Activated B cell treated with CpG ODN at 0.5 μM for 24 hours (primary cell): ENCODE measurements around the gene TRMU. TPM values are rescaled to one million over a fixed set of nuclear protein-coding genes. Genes with fewer than 3 reads are reported as not detected.
"Not testable (repeated sequence)": the region's sequence is repeated elsewhere in the genome, so short reads cannot be mapped to it uniquely, and the experiment has no call there.

Source experiments
- ATAC-seq: fragments of 200-7000 bp; cut with Tn5 transposase; one replicate; pipeline ENCODE4 v1.10.0; 2021; ENCODE audit warnings: low read depth, mild to moderate bottlenecking, moderate library complexity
- CTCF ChIA-PET: fragments of 350-600 bp; sonication (Branson Sonifier 250); formaldehyde crosslinking; loops from one replicate; lab custom pipeline; 2021; ENCODE audit warnings: antibody characterized with exemption; lab: Charles Lee
- POLR2A ChIA-PET: fragments of 350-600 bp; sonication (Branson Sonifier 250); formaldehyde crosslinking; loops from one replicate; lab custom pipeline; 2021; ENCODE audit warnings: antibody characterized with exemption; lab: Charles Lee
- DNase-seq: peaks from one replicate; pipeline ENCODE4 v3.0.0; 2022
- H3K27ac Mint-ChIP-seq: one replicate; pipeline ENCODE4 v1.8.0; 2020; ENCODE audit warnings: mixed read lengths
- H3K27me3 Mint-ChIP-seq: one replicate; pipeline ENCODE4 v1.8.0; 2021; ENCODE audit warnings: mixed read lengths
- H3K36me3 Mint-ChIP-seq: one replicate; pipeline ENCODE4 v1.8.0; 2021; ENCODE audit warnings: low read depth, mixed read lengths
- H3K4me1 Mint-ChIP-seq: one replicate; pipeline ENCODE4 v1.8.0; 2021; ENCODE audit warnings: mixed read lengths
- H3K4me3 Mint-ChIP-seq: one replicate; pipeline ENCODE4 v1.8.0; 2020; ENCODE audit warnings: mild to moderate bottlenecking, mixed read lengths
- H3K9me3 Mint-ChIP-seq: one replicate; pipeline ENCODE4 v1.8.0; 2020; ENCODE audit warnings: mixed read lengths
- intact Hi-C: fragments of 100-400 bp; cut with micrococcal nuclease; formaldehyde crosslinking; loops from one replicate; pipeline ENCODE4 v1.15.1; 2024
- total RNA-seq: library from RNA; stranded (reverse); gene quantifications from 2 replicates; pipeline ENCODE4 v1.2.3, GENCODE V29; 2022
- TF ChIP-seq, protein P1 (sequence below): fragments of 200-600 bp; IDR thresholded peaks from one replicate; pipeline ENCODE4 v1.8.0; 2022; ENCODE audit warnings: antibody characterized with exemption, mild to moderate bottlenecking

The TRMU gene
- total RNA-seq, 1 donor from 2014 or later = 60.0 TPM

DNA sequence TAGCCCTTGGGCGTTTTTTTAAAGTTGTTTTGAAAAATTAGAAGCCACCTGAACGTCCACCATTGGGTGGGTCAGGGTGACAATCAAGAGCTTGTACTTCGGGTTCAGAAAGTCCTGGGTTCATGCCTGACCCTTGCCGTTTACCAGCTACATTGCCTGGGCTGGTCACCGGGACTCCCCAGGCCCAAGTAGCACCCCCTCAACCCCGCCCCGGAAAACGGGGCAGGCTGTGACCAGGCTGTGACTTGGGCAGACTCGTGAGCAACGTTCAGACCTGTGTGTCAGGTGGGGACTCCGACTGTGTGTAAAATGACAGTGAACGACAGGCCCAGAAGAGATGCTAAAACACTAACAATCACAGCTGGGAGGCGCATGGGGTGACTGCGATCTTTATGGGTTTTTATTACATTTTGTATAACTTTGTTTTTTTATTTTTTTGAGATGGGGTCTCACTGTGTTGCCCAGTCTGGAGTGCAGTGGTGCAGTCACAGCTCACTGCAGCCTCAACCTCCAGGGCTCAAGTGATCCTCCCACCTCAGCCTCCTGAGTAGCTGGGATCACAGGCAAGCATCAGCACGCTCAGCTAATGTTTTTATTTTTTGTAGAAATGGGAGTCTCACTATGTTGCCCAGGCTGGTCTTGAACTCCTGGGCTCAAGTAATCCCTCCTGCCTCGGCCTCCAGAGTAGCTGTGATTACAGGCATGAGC, 56.8 kb downstream of the TRMU start:
- Mint-ChIP-seq H3K4me1 (no peaks in the 10 kb centered on the region), H3K27me3 (no peaks in the 10 kb centered on the region), H3K9me3 (no peaks in the 10 kb centered on the region), H3K36me3 (peaks cover 32% of the 10 kb centered on the region), H3K4me3 (no peak overlapping the region), H3K27ac (no peak overlapping the region)
- POLR2A ChIA-PET = no interaction called here
- intact Hi-C loops = no loop called here
- CTCF ChIA-PET = interaction anchor here (1.1 kb wide), 1 partner anchor 25 kb away, joined by 3 read pairs; no protein-coding TSS in a partner anchor
- DNase-seq = no peak
- ATAC-seq = no peak
- TF ChIP-seq, protein P1, sequence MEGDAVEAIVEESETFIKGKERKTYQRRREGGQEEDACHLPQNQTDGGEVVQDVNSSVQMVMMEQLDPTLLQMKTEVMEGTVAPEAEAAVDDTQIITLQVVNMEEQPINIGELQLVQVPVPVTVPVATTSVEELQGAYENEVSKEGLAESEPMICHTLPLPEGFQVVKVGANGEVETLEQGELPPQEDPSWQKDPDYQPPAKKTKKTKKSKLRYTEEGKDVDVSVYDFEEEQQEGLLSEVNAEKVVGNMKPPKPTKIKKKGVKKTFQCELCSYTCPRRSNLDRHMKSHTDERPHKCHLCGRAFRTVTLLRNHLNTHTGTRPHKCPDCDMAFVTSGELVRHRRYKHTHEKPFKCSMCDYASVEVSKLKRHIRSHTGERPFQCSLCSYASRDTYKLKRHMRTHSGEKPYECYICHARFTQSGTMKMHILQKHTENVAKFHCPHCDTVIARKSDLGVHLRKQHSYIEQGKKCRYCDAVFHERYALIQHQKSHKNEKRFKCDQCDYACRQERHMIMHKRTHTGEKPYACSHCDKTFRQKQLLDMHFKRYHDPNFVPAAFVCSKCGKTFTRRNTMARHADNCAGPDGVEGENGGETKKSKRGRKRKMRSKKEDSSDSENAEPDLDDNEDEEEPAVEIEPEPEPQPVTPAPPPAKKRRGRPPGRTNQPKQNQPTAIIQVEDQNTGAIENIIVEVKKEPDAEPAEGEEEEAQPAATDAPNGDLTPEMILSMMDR = no peak

DNA sequence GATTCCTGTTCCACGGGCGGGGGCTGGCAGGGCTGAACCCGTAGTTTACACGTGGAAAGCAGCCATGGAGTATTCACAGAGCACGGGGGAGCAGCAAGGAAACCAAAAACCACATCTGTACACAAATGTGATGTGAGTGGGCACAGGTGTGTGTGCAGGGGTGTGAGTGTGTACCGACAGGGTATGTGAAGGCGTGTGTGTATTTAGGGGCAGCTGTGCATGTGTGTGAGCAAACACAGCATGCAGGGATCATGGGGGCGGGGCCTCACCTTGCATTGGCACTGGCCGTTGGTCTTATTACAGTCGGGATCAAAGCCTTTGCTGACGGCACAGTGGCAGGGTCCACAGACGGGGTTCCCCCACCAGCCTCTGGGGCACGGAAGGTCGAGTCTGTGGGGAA, 58.4 kb downstream of the TRMU start:
- intact Hi-C loops = no loop called here
- TF ChIP-seq, protein P1 = no peak
- no peaks in the 10 kb centered on the region for H3K4me1 Mint-ChIP-seq
- ChIA-PET CTCF (no interaction called here), POLR2A (no interaction called here)
- H3K27me3 Mint-ChIP-seq = no peaks in the 10 kb centered on the region
- H3K36me3 Mint-ChIP-seq = peaks cover 39% of the 10 kb centered on the region
- H3K27ac Mint-ChIP-seq = no peak overlapping the region
- ATAC-seq = no peak
- no peak for DNase-seq
- H3K9me3 Mint-ChIP-seq = no peaks in the 10 kb centered on the region
- H3K4me3 Mint-ChIP-seq = no peak overlapping the region

DNA sequence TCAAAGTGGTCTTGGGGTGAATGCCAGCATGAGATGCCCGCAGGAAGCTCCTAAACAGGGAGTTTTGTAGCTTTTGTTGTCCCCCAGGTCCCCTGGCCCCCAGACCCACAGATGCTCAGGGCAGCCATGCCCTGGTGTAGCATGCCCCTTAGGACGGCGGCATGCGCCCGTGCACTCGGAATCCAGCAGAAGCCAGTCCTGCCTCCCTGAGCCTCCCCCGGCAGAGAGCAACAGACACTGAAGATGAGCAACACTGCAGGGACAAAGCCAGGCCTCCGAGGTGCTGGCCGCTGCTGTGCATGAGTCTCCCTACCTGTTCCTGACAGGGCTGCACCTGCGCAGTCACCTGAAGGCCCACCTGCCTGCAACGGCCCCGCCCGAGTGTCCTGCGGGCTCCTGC, 59.1 kb downstream of the TRMU start:
- Mint-ChIP-seq H3K27me3 (no peaks in the 10 kb centered on the region), H3K4me1 (no peaks in the 10 kb centered on the region), H3K9me3 (no peaks in the 10 kb centered on the region), H3K4me3 (no peak overlapping the region), H3K27ac (no peak overlapping the region), H3K36me3 (peaks cover 45% of the 10 kb centered on the region)
- ChIA-PET CTCF (no interaction called here), POLR2A (no interaction called here)
- intact Hi-C loops = no loop called here
- TF ChIP-seq, protein P1 = no peak
- ATAC-seq (no peak), DNase-seq (no peak)

DNA sequence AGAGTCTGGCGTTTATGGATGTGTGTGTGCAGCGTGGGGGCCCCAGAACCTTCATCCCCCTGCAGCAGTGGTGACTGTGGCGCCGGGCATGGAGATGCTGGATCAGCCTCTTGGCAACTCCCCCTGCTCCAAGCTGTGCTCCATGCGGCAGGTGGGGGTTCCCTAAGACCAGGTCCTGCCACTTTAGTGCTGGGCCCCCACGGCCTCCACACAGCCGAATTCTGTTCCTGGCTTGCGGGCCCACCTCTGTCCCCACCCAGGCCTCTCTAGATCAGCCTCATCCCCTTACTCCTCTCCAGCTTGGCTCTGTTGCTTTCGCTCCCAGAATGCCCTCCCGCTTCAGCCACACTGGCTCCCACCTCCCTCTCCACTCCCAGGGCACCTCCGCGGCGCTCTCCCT, 59.6 kb downstream of the TRMU start:
- TF ChIP-seq, protein P1 = no peak
- Mint-ChIP-seq H3K36me3 (peaks cover 47% of the 10 kb centered on the region), H3K4me3 (no peak overlapping the region), H3K27me3 (no peaks in the 10 kb centered on the region), H3K9me3 (no peaks in the 10 kb centered on the region), H3K4me1 (no peaks in the 10 kb centered on the region), H3K27ac (no peak overlapping the region)
- ATAC-seq (no peak), DNase-seq (no peak)
- ChIA-PET POLR2A (no interaction called here), CTCF (no interaction called here)
- intact Hi-C loops = no loop called here

DNA sequence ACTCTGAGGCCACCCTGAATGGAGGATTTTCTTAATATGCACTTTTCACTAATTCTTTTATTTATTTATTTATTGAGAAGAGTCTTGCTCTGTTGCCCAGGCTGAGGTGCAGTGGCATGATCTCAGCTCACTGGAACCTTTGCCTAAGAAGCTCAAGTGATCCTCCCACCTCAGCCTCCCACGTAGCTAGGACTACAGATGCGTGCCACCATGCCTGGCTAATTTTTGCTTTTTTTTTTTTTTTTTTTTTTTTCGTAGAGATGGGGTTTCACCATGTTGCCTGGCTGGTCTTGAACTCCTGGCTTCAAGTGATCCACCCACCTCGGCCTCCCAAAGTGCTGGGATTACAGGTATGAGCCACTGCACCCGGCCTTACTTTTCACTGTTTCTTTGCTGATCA, 61.5 kb downstream of the TRMU start:
- H3K4me1 Mint-ChIP-seq, H3K27ac Mint-ChIP-seq, intact Hi-C loops, H3K9me3 Mint-ChIP-seq, H3K27me3 Mint-ChIP-seq, H3K4me3 Mint-ChIP-seq, DNase-seq, CTCF ChIA-PET, ATAC-seq, POLR2A ChIA-PET: not testable (repeated sequence)
- H3K36me3 Mint-ChIP-seq = peaks cover 46% of the 10 kb centered on the region

DNA sequence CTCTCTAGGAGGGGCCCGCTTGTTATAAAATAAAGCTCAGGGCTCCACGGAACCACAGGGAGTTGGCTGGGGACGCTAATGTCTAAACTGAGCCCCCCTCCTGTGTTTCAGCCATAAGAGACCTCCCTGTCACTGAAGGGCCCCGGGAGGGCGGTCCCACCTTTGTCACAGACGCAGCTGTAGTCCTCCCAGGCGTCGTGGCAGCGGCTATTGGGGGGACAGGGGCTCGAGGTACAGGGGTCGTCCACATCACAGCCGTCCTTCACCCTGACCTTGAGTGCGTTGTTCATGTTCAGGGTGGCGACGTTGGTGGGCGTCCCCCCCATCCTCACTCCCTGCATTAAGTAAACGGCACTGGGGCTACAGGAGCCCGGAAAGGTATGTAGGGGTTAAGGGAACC, 62.0 kb downstream of the TRMU start:
- no peak overlapping the region for H3K27ac Mint-ChIP-seq
- H3K9me3 Mint-ChIP-seq = no peaks in the 10 kb centered on the region
- H3K27me3 Mint-ChIP-seq = no peaks in the 10 kb centered on the region
- peaks cover 44% of the 10 kb centered on the region for H3K36me3 Mint-ChIP-seq
- TF ChIP-seq, protein P1 = no peak
- ATAC-seq = no peak
- no peak overlapping the region for H3K4me3 Mint-ChIP-seq
- DNase-seq = no peak
- ChIA-PET CTCF (no interaction called here), POLR2A (no interaction called here)
- intact Hi-C loops = no loop called here
- H3K4me1 Mint-ChIP-seq = no peaks in the 10 kb centered on the region
